Hepatocyte (in vitro differentiated cells): ENCODE measurements around the gene METTL21C. TPM values are rescaled to one million over a fixed set of nuclear protein-coding genes. Genes with fewer than 3 reads are reported as not detected.
A peak's percentile ranks its signal among the peaks of the same experiment; 100 is the strongest.

Experiments
- DNase-seq: peaks from one replicate; pipeline ENCODE4 v3.0.0-alpha.2; 2016; ENCODE audit warnings: low spot score
- H2AFZ ChIP-seq: fragments of 200-600 bp; sonication (generic); 2 replicates; pipeline ENCODE4 v1.6.0; 2016; ENCODE audit warnings: antibody characterized with exemption, mild to moderate bottlenecking
- H3K27ac ChIP-seq: fragments of 200-600 bp; sonication (generic); 2 replicates; pipeline ENCODE4 v1.5.1; 2016; ENCODE audit warnings: mild to moderate bottlenecking
- H3K27me3 ChIP-seq: fragments of 200-600 bp; sonication (generic); 2 replicates; pipeline ENCODE4 v1.6.1; 2016
- H3K36me3 ChIP-seq: fragments of 200-600 bp; sonication (generic); replicated peaks from 2 replicates; pipeline ENCODE4 v1.5.1; 2016; ENCODE audit warnings: low read depth; ENCODE audit not compliant: insufficient read depth
- H3K4me1 ChIP-seq: fragments of 200-600 bp; sonication (generic); 2 replicates; pipeline ENCODE4 v1.5.1; 2016; ENCODE audit warnings: mild to moderate bottlenecking, moderate library complexity; ENCODE audit not compliant: insufficient read depth
- H3K4me2 ChIP-seq: fragments of 200-600 bp; sonication (generic); 2 replicates; pipeline ENCODE4 v1.6.0; 2016
- H3K4me3 ChIP-seq: fragments of 200-600 bp; sonication (generic); 2 replicates; pipeline ENCODE4 v1.5.1; 2016; ENCODE audit warnings: mild to moderate bottlenecking
- H3K79me2 ChIP-seq: fragments of 200-600 bp; sonication (generic); 2 replicates; pipeline ENCODE4 v1.6.0; 2017; ENCODE audit warnings: mild to moderate bottlenecking
- H3K9me2 ChIP-seq: fragments of 200-600 bp; sonication (generic); replicated peaks from 2 replicates; pipeline ENCODE4 v1.6.0; 2017; ENCODE audit warnings: mild to moderate bottlenecking; ENCODE audit not compliant: insufficient read depth
- H3K9me3 ChIP-seq: fragments of 200-600 bp; sonication (generic); 2 replicates; pipeline ENCODE4 v1.5.1; 2016; ENCODE audit warnings: low read depth, mild to moderate bottlenecking
- H4K20me1 ChIP-seq: fragments of 200-600 bp; sonication (generic); 2 replicates; pipeline ENCODE4 v1.6.0; 2016; ENCODE audit warnings: mild to moderate bottlenecking; ENCODE audit not compliant: insufficient read depth, poor library complexity, severe bottlenecking
- EZH2 ChIP-seq: fragments of 200-600 bp; sonication (generic); IDR thresholded peaks from 2 replicates; pipeline ENCODE4 v1.6.1; 2016; ENCODE audit warnings: antibody characterized with exemption, mild to moderate bottlenecking, borderline replicate concordance
- EZH2phosphoT487 ChIP-seq: fragments of 200-600 bp; sonication (generic); IDR thresholded peaks from one replicate; pipeline ENCODE4 v1.6.1; 2018; ENCODE audit warnings: antibody characterized with exemption, mild to moderate bottlenecking, low read depth, moderate library complexity; ENCODE audit not compliant: unreplicated experiment, severe bottlenecking
- WGBS: methylation state at CpG from one replicate; pipeline ENCODE4 v1.1.6; 2016; ENCODE audit warnings: low lambda C conversion rate; ENCODE audit errors: missing lambda C conversion rate; 5-methylcytosine and 5-hydroxymethylcytosine counted together
- polyA plus RNA-seq: library from polyadenylated mRNA; unstranded; fragments of >200 nt; fragmentation: Nextera tagmentation; extraction: Ambion mirVana; gene quantifications from 2 replicates; pipeline ENCODE4 v1.2.1, GENCODE V29; 2016
- total RNA-seq: library from RNA; depleted of rRNA; stranded (reverse); fragments of >200 nt; gene quantifications from 2 replicates; pipeline ENCODE4 v1.2.3, GENCODE V29; 2014
- TF ChIP-seq, protein P1 (sequence below): fragments of 200-600 bp; sonication (generic); IDR thresholded peaks from 2 replicates; pipeline ENCODE4 v1.5.1; 2016; ENCODE audit warnings: antibody characterized with exemption, mild to moderate bottlenecking; ENCODE audit not compliant: poor library complexity

The METTL21C gene
- total and polyA plus RNA-seq, 2 experiments from 2014 or later = not detected

DNA sequence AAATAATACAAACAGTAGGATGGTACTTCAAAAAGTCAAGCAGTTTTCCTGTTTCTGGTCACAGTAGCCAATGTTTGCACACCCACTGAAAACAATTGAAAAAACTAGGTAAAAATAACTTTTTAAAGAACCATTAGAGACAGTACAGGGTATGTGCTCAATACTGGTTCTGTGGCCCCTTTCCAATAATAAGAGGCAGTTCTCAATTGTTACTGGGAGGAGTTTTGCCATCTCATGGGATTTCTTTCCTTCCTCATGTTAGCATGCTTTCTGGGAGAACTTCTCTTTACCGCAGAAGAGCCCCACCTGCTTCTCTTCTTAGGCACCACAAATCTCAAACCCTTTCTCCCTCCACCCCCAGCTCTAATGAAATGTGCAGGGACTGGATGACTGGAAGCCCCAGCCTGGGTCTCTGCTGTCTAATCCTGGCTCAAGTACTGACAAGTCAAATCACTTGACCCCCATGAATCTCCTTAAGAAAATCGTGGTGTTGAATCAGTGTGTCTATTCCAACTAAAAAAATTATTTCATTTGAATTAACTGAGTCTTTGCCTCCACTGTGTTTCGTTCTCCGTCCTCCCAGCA, 14.6 kb downstream of the METTL21C start:
- Histone ChIP-seq H3K36me3 (peaks cover 4% of the 10 kb centered on the region), H3K4me3 (no peak overlapping the region), H3K27me3 (no peaks in the 10 kb centered on the region), H3K9me2 (no peaks in the 10 kb centered on the region), H3K9me3 (no peaks in the 10 kb centered on the region), H3K4me2 (no peak overlapping the region), H3K27ac (peak overlapping the region; percentile 6), H3K4me1 (no peaks in the 10 kb centered on the region), H3K79me2 (no peaks in the 10 kb centered on the region), H4K20me1 (no peaks in the 10 kb centered on the region), H2AFZ (no peak overlapping the region)
- 86% methylated on average over 4 of the region's 4 CpGs for WGBS
- TF ChIP-seq EZH2phosphoT487 (no peak), EZH2 (no peak)
- TF ChIP-seq, protein P1, sequence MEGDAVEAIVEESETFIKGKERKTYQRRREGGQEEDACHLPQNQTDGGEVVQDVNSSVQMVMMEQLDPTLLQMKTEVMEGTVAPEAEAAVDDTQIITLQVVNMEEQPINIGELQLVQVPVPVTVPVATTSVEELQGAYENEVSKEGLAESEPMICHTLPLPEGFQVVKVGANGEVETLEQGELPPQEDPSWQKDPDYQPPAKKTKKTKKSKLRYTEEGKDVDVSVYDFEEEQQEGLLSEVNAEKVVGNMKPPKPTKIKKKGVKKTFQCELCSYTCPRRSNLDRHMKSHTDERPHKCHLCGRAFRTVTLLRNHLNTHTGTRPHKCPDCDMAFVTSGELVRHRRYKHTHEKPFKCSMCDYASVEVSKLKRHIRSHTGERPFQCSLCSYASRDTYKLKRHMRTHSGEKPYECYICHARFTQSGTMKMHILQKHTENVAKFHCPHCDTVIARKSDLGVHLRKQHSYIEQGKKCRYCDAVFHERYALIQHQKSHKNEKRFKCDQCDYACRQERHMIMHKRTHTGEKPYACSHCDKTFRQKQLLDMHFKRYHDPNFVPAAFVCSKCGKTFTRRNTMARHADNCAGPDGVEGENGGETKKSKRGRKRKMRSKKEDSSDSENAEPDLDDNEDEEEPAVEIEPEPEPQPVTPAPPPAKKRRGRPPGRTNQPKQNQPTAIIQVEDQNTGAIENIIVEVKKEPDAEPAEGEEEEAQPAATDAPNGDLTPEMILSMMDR = no peak
- DNase-seq = no peak

DNA sequence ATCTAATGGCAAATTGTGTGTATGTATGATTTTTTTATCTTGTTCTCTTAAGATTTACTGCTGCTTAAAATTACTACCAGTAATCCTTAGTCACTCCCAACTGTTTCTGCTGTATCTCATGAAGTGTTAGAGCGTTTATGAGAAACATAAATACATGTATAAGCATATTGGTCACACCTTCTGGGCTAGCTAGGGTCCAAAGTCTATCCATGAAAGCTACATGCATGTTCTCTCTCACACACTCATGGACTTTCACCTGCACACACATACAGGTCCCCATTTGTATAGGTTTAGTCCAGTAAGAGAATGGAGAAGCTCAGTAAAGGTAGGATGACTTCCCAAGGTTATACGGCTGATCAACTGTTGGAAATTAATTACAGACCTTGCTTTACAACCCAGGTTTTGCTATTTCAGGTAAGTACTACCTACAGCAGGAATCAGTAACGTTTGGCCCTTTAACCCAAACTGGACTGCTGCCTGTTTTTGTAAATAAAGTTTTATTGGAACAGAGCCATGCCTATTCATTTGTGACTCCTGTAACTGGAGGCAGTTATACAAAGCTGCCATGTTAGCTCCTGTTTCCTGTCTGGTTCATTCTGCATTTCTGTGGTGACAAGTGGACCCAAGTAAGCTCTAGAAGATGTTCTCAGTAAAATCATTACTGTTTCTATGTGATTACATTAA, 15.3 kb downstream of the METTL21C start:
- Histone ChIP-seq H4K20me1 (no peaks in the 10 kb centered on the region), H3K4me1 (no peaks in the 10 kb centered on the region), H3K27ac (peak overlapping the region; percentile 6), H3K27me3 (no peaks in the 10 kb centered on the region), H3K4me2 (no peak overlapping the region), H3K9me2 (no peaks in the 10 kb centered on the region), H3K9me3 (no peaks in the 10 kb centered on the region), H3K79me2 (no peaks in the 10 kb centered on the region), H3K4me3 (no peak overlapping the region), H2AFZ (no peak overlapping the region), H3K36me3 (peaks cover 4% of the 10 kb centered on the region)
- TF ChIP-seq EZH2 (no peak), EZH2phosphoT487 (no peak)
- TF ChIP-seq, protein P1 = no peak
- WGBS = 74% methylated on average over 3 of the region's 3 CpGs
- DNase-seq = peak; percentile 22

DNA sequence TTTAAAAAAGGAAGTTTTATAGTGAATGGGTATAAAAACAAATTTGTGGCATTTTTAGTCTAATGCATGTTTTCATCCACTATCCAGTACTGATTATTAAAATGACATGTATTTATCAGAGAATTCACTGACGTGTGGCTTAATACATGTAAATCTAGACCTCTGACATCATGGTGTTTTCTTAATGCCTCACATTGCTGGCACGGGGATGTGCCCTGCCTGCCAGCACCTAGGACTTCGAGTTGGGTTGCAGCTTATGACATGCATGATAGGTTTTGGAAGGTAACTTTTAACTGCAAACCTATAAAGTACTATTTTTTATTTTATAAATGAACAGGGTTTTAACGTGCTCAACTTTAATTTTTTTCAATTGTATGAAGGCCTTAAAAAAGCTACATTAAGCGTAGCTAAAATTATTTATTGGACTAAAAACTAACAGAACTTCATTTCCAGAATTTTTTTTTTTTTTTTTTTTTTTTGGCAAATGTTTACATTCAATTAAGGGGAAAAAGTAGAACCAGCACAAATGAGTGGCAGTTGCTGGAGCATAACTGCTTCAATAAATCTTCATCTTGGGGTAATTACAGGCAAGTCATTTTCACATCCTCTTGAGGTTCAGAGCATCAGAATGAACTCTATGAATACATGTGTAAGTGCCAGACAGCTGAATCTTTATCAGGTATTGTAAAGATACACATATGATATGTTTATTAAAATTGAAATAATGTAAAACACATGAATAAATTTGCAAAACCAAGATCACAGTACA, 16.3 kb downstream of the METTL21C start:
- TF ChIP-seq EZH2phosphoT487 (no peak), EZH2 (no peak)
- TF ChIP-seq, protein P1 = no peak
- Histone ChIP-seq H2AFZ (no peak overlapping the region), H3K27ac (no peak overlapping the region), H3K79me2 (no peaks in the 10 kb centered on the region), H3K4me1 (no peaks in the 10 kb centered on the region), H4K20me1 (no peaks in the 10 kb centered on the region), H3K4me2 (no peak overlapping the region), H3K36me3 (peaks cover 4% of the 10 kb centered on the region), H3K9me3 (no peaks in the 10 kb centered on the region), H3K9me2 (no peaks in the 10 kb centered on the region), H3K4me3 (no peak overlapping the region), H3K27me3 (no peaks in the 10 kb centered on the region)
- no peak for DNase-seq
- WGBS = 98% methylated on average over 5 of the region's 5 CpGs
